NCI-H2081 treated with DMSO at 0.1 percent for 48 hours (cell line): Measurements from ENCODE around the gene ERVV-1.
"Not testable (repeated sequence)": the region's sequence is repeated elsewhere in the genome, so short reads cannot be mapped to it uniquely, and the experiment has no call there.

Experiments
- DNase-seq: peaks from one replicate; lab custom pipeline; 2025; lab: John Stamatoyannopoulos, UW

Gene ERVV-1, protein sequence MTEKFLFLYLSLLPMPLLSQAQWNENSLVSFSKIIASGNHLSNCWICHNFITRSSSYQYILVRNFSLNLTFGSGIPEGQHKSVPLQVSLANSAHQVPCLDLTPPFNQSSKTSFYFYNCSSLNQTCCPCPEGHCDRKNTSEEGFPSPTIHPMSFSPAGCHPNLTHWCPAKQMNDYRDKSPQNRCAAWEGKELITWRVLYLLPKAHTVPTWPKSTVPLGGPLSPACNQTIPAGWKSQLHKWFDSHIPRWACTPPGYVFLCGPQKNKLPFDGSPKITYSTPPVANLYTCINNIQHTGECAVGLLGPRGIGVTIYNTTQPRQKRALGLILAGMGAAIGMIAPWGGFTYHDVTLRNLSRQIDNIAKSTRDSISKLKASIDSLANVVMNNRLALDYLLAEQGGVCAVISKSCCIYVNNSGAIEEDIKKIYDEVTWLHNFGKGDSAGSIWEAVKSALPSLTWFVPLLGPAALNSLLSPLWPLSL

DNA sequence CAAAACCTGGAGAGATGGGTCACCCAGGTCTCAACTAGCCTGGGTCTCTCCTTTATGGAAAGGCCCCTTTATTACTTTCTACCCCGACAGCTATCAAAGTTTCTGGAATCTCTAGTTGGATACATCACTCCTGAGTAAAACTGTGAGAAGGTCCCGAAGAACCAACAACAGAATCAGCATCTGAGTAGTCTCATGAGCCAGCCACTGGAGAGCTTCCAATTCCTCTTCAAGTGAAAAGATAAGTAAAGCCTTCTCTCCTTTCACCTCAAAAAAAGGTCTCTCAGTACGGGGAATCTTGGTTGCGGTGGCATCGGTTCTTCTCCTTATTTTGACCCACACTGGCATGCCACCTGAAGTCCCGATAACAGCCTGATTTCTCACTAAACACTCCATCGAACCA is at the start of gene ERVV-1:
TSS of gene ERVV-1 (plus strand) at position 301 of the 400 bp plus-strand sequence. CDS start 170 bp downstream, outside the sequence.
- no peak for DNase-seq

DNA sequence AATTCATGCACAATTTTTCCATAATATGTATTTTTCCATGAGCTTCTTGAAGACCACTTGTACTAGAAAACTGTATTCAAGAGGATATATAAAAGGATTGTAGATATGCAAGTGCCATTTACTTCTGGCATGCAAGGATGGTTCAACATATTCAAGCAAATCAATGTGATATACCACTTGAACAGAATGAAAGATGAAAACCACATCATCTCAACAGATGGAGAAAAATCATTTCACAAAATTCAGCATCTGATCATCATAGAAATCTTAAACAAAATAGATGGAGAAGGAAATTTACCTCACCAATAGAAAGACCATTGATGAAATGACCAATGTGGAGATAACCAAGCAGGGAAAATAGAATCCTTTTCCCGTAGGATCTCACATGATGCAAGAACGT is 45.9 kb upstream of the ERVV-1 start:
- DNase-seq = no peak

DNA sequence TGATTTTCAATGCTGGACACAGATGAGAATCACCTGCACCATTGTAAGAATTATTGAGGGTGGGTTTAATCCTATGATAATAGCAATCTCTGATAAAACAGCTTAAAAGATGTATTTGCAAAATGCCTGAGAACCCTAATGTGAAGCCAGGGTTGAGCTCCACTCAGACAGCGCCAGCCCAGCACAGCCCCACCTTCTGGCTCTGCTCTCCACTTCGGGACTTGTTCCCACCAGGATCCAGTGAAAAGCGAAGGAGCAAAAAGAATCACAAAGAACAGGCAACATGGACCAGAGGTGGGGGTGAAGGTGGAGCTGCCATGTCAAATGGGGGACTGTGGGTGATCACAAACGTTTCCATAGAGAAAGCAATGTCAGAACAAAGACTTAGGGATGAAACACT is 32.4 kb upstream of the ERVV-1 start:
- no peak for DNase-seq

- not testable (repeated sequence) for DNase-seq
Observed at GRCh38 chr19:52983167-52983566, 30.6 kb upstream of the ERVV-1 start.

DNA sequence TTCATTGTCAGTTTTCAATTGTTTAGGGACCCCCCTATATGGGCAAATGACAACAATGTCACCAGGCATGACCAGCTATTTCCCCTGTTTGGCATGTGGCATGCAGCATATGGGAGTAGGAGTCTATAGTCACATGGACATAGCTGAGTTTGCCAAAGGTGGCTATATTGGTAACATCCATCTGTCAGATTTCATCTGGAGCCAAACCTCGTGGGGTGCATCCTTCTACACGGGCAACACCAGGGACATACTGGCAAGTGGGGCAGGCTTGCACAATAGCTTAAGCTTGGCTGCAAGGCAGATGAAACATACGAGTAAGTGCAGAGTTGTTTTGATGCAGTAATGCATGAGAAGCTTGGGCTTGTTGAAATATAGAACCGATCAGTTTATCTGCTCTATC is 26.5 kb upstream of the ERVV-1 start:
- no peak for DNase-seq

DNA sequence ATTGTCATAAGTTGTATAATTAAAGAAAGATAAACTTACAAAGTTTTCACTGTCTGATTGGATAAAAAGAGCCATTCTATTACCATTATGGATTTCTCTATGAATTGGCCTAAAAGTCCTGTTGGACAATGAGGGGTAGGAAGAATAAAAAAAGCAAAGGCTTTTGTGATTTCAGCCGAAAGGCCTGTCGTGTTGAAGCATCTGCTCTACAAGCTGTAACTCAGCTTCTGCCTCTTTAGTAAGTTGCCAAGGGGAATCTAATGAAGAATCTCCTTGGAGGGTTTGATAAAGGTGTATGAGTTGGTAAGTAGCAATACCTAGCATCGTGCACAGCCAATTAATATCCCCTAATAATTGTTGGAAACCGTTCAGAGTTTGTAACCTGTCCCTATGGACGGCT is 25.2 kb upstream of the ERVV-1 start:
- no peak for DNase-seq

DNA sequence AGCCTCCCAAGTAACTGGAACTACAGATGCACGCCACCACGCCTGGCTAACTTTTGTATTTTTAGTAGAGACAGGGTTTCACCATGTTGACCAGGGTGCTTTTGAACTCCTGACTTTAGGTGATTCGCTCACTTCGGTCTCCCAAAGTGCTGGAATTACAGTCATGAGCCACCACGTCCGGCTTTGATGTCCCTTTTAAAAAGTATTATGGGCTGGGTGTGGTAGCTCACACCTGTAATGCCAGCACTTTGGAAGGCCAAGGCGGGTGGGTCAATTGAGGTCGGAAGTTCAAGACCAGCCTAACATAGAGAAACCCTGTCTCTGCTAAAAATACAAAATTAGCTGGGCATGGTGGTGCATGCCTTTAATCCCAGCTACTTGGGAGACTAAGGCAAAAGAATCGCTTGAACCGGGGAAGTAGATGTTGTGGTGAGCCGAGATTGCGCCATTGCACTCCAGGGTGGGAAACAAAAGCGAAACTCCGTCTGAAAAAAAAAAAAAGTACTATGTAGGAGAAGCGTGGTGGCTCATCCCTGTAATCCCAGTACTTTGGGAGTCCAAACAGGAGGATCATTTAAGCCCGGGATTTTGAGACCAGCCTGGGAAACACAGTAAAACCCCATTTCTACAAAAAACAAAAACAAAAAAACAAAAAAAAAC is 22.8 kb upstream of the ERVV-1 start:
- no peak for DNase-seq

- no peak for DNase-seq
Observed at GRCh38 chr19:52991484-52991883, 22.2 kb upstream of the ERVV-1 start.

DNA sequence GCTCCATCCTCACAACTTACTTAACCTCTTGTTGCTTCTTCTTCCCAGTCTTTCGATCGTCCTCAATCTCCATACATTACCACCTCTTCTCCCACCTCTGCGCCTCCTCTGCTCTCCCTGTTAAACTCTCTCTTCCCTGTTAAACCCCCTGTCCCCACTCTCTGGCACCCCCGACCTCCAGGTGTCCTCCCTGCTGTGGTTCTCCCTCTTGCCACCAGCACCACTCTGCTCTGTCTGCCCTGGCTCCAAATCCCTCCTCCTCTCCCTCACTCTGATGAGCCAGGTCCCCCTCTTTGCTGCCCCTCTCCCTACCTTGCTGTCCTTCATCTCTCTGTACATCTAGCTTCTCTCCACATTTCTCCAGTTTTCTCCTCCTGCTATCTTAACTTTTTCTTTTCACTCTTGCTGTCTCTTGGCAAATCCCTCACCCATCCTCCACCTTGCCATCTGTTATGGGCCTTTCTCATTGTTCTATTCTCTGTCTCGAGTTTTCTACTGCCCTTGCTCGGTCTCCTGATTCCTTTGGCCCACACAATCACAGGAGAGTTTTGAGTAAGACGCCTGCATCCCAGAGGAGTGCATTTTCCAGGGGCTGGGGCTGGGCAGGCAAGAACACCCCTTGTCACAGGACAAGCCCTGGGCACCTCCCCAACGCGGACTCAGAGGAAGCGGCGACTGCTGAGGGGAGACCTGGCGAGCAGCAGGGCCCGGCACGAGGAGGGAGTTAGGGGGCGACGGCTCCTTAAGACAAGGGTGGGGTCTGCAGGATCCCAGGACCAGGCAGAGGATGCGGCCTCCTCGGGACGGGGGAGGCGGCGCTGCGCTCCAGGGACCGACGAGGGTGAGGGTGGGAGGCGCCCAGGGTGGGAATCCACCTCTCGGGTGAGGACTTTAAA is 21.4 kb upstream of the ERVV-1 start:
- no peak for DNase-seq

DNA sequence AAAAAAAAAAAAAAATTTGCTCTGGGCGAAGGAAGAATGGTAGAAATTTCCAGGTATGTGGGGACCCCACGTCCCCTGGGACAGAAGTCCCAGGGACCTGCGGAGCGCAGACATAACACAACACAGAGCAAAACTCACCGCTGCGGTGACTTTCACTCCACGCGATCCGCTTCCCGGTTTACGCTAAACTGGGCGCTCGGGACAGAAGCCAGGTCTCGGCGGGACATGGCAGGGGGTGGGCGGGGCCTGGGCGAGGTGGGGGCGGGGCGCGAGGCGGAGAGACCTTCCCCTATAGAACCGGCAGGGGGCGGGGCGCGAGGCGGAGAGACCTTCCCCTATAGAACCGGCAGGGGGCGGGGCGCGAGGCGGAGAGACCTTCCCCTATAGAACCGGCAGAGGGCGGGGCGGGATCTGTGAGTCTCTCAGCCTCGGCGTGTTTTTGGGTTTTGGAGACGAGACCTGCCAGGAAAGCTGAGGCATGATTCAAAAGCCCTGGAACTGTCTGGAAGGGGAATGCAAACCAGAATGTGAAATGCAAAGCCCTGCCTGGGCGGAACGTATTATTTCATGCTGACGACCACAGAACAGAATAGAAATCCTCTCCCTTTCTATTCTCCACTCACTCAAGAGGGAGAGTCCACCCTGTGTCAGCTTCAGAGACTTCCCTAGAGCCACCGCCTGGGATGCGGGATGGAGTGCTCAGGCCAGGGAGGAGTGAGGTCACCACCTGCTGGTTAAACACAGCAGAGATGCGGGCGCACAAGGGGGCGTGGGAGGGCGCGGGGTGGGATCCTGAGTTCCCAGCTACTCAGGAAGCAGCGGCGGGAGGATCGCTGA is 20.2 kb upstream of the ERVV-1 start:
- no peak for DNase-seq

DNA sequence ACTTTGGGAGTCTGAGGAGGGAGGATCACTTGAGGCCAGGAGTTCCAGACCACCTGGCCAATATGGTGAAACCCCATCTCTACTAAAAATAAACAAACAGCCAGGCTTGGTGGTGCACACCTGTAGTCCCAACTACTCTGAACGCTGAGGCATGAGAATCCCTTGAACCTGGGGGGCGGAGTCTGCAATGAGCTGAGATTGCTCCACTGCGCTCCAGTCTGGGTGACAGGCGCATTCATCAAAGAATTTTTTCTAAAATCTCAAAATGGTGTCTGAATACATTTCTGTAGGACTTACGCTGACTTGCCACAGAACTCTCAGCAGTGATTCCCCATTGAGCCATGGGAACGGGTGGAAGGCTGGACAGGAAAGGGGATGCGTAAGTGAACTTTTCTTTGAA is 18.0 kb upstream of the ERVV-1 start:
- no peak for DNase-seq

GRCh38 chr19:52997975-52998374 is 15.7 kb upstream of the ERVV-1 start:
- no peak for DNase-seq

DNA sequence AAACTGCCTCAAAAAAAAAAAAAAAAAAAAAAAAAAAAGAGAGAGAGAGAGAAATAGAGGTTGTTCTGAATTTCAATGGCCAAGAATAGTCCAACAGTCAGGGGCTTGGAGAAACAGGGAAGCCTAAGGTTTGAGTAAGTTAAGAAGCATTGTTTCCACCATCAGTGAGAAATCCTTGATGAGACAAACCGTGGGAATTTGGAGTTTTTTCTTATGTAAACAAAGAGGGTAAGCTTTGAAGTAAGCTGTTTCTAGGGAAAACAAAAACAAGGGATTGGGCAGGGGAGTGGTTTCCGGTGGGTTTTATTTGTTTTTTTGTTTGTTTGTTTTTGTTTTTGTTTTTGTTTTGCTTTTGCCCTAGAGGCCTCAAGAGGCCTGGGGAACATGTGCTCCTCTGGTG is 11.2 kb upstream of the ERVV-1 start:
- DNase-seq = no peak

- DNase-seq = no peak
Observed at GRCh38 chr19:53004242-53004641, 9.5 kb upstream of the ERVV-1 start.

- DNase-seq = no peak
Observed at GRCh38 chr19:53007200-53007599, 6.5 kb upstream of the ERVV-1 start.

- DNase-seq = no peak
Observed at GRCh38 chr19:53007606-53008005, 6.1 kb upstream of the ERVV-1 start.

GRCh38 chr19:53008061-53008778 is 5.5 kb upstream of the ERVV-1 start:
- no peak for DNase-seq

GRCh38 chr19:53010494-53010893 is 3.2 kb upstream of the ERVV-1 start:
- no peak for DNase-seq

GRCh38 chr19:53012006-53012405 is 1.7 kb upstream of the ERVV-1 start:
- DNase-seq = no peak

DNA sequence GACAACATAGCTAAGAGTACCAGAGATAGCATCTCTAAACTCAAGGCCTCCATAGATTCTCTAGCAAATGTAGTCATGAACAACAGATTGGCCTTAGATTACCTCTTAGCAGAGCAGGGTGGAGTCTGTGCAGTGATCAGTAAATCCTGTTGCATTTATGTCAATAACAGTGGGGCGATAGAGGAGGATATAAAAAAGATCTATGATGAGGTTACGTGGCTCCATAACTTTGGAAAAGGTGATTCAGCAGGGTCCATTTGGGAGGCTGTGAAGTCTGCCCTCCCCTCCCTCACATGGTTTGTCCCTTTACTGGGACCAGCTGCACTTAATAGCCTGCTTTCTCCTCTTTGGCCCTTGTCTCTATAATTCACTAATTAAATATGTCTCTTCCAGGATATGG is 1.4 kb downstream of the ERVV-1 start:
- DNase-seq = no peak

- no peak for DNase-seq
Observed at GRCh38 chr19:53015730-53016129, 2.0 kb downstream of the ERVV-1 start.
